ENCODE results near the gene SHISA5. TPM values are rescaled to one million over a fixed set of nuclear protein-coding genes. Genes with fewer than 3 reads are reported as not detected.

The SHISA5 gene
- total RNA-seq, 1 experiment from 2014 or later = 192 TPM

GRCh38 chr3:48467110-48467454 is 36.9 kb downstream of the SHISA5 start:
- Mint-ChIP-seq H3K4me1 (ENCODE audit: low read depth, unreplicated experiment) (peaks cover 18% of the 10 kb centered on the region), H3K27me3 (ENCODE audit: unreplicated experiment) (no peaks in the 10 kb centered on the region), H3K36me3 (ENCODE audit: insufficient read depth, unreplicated experiment) (peaks cover 40% of the 10 kb centered on the region), H3K9me3 (ENCODE audit: low read depth, unreplicated experiment) (no peaks in the 10 kb centered on the region), H3K4me3 (ENCODE audit: low read depth, unreplicated experiment) (peak overlapping the region; percentile 74), H3K27ac (ENCODE audit: unreplicated experiment) (peak overlapping the region; percentile 100)
- DNase-seq = no peak
- TF ChIP-seq CTCF (IDR thresholded peaks at IDR 0.05; ENCODE audit: unreplicated experiment) = no peak
- no TSS peak for BruUV-seq (replicated peaks)
- intact Hi-C loops (cut with micrococcal nuclease; ENCODE audit: unreplicated experiment) = no loop called here
- CTCF ChIA-PET = no interaction called here

- H3K4me1 Mint-ChIP-seq (ENCODE audit: low read depth, unreplicated experiment) = peaks cover 18% of the 10 kb centered on the region
- TF ChIP-seq CTCF (IDR thresholded peaks at IDR 0.05; ENCODE audit: unreplicated experiment) = no peak
- BruUV-seq (replicated peaks) = TSS peak; percentile 76
- H3K27me3 Mint-ChIP-seq (ENCODE audit: unreplicated experiment) = no peaks in the 10 kb centered on the region
- H3K9me3 Mint-ChIP-seq (ENCODE audit: low read depth, unreplicated experiment) = no peaks in the 10 kb centered on the region
- H3K27ac Mint-ChIP-seq (ENCODE audit: unreplicated experiment) = peak overlapping the region; percentile 100
- CTCF ChIA-PET = interaction anchor here (0.5 to 0.6 kb wide), 2 partner anchors 83 to 1129 kb away, joined by 3 read pairs; no protein-coding TSS in a partner anchor
- intact Hi-C loops (cut with micrococcal nuclease; ENCODE audit: unreplicated experiment) = no loop called here
- peaks cover 40% of the 10 kb centered on the region for H3K36me3 Mint-ChIP-seq (ENCODE audit: insufficient read depth, unreplicated experiment)
- peak overlapping the region; percentile 74 for H3K4me3 Mint-ChIP-seq (ENCODE audit: low read depth, unreplicated experiment)
- no peak for DNase-seq
Observed at GRCh38 chr3:48466386-48467109, 37.4 kb downstream of the SHISA5 start.

- no TSS peak for BruUV-seq (replicated peaks)
- peaks cover 18% of the 10 kb centered on the region for H3K4me1 Mint-ChIP-seq (ENCODE audit: low read depth, unreplicated experiment)
- H3K36me3 Mint-ChIP-seq (ENCODE audit: insufficient read depth, unreplicated experiment) = peaks cover 40% of the 10 kb centered on the region
- peak; percentile 73 for TF ChIP-seq CTCF (IDR thresholded peaks at IDR 0.05; ENCODE audit: unreplicated experiment)
- peak overlapping the region; percentile 100 for H3K27ac Mint-ChIP-seq (ENCODE audit: unreplicated experiment)
- H3K4me3 Mint-ChIP-seq (ENCODE audit: low read depth, unreplicated experiment) = peak overlapping the region; percentile 74
- H3K9me3 Mint-ChIP-seq (ENCODE audit: low read depth, unreplicated experiment) = no peaks in the 10 kb centered on the region
- DNase-seq = peak; percentile 97
- H3K27me3 Mint-ChIP-seq (ENCODE audit: unreplicated experiment) = no peaks in the 10 kb centered on the region
- CTCF ChIA-PET = interaction anchor here (0.5 to 1.6 kb wide), 4 partner anchors 42 to 1129 kb away, joined by 3 to 6 read pairs (median 4); no protein-coding TSS in a partner anchor
- intact Hi-C loops (cut with micrococcal nuclease; ENCODE audit: unreplicated experiment) = loop anchor here (1.0 kb wide), 2 partner anchors 42 to 83 kb away; no protein-coding TSS in a partner anchor
Observed at GRCh38 chr3:48465531-48466378, 38.2 kb downstream of the SHISA5 start.

- intact Hi-C loops (cut with micrococcal nuclease; ENCODE audit: unreplicated experiment) = loop anchor here (1.0 kb wide), 2 partner anchors 42 to 83 kb away; no protein-coding TSS in a partner anchor
- no peak for DNase-seq
- Mint-ChIP-seq H3K4me1 (ENCODE audit: low read depth, unreplicated experiment) (peaks cover 18% of the 10 kb centered on the region), H3K36me3 (ENCODE audit: insufficient read depth, unreplicated experiment) (peaks cover 40% of the 10 kb centered on the region), H3K9me3 (ENCODE audit: low read depth, unreplicated experiment) (no peaks in the 10 kb centered on the region), H3K27ac (ENCODE audit: unreplicated experiment) (peak overlapping the region; percentile 100), H3K4me3 (ENCODE audit: low read depth, unreplicated experiment) (peak overlapping the region; percentile 74), H3K27me3 (ENCODE audit: unreplicated experiment) (no peaks in the 10 kb centered on the region)
- BruUV-seq (replicated peaks) = no TSS peak
- TF ChIP-seq CTCF (IDR thresholded peaks at IDR 0.05; ENCODE audit: unreplicated experiment) = no peak
- CTCF ChIA-PET = interaction anchor here (1.4 to 1.6 kb wide), 2 partner anchors 42 to 84 kb away, joined by 5 to 6 read pairs; no protein-coding TSS in a partner anchor
Observed at GRCh38 chr3:48465237-48465530, 38.8 kb downstream of the SHISA5 start.
